ENCODE results near the gene SLITRK4.

GRCh38 chrX:143601809-143602208 lies 34.1 kb downstream of the SLITRK4 start:
- TF ChIP-seq CTCF (IDR thresholded peaks at IDR 0.05 in 8 of 11, conservative IDR thresholded peaks at IDR 0.05 in 3 of 11): no peak
- no peak for TF ChIP-seq POLR2A (IDR thresholded peaks at IDR 0.05)
